ENCODE measurements around the gene NUDT17.

- no peak for TF ChIP-seq CHD2 (IDR thresholded peaks at IDR 0.05; ENCODE audit: low read length)
- TF ChIP-seq SP1 (IDR thresholded peaks at IDR 0.05; ENCODE audit: low read depth, low read length) = no peak
- TF ChIP-seq CTCF (IDR thresholded peaks at IDR 0.05; ENCODE audit: control extremely low read depth in 1 of 3, insufficient read depth in 1 of 3, low read depth in 1 of 3, low read length in 3 of 3) = peak; percentile 85 to 93 (median 88)
- TF ChIP-seq EP300 (IDR thresholded peaks at IDR 0.05; ENCODE audit: borderline replicate concordance in 1 of 2, low read depth in 2 of 2, low read length in 2 of 2) = no peak
- no peak for TF ChIP-seq EZH2 (IDR thresholded peaks at IDR 0.05; ENCODE audit: low read depth, low read length, severe bottlenecking)
- no peak for TF ChIP-seq EGR1 (IDR thresholded peaks at IDR 0.05; ENCODE audit: borderline replicate concordance, low read depth, low read length)
- peak; percentile 40 to 59; a peak in 3 of 4 replicates for TF ChIP-seq RAD21 (IDR thresholded peaks at IDR 0.05 in 1 of 2, conservative IDR thresholded peaks at IDR 0.05 in 1 of 2; ENCODE audit: low read depth in 2 of 2, low read length in 2 of 2)
- peak in 1 of 2 experiments; percentile 79; a peak in 2 of 3 replicates for TF ChIP-seq POLR2A (IDR thresholded peaks at IDR 0.05; ENCODE audit: control extremely low read depth in 1 of 2, low read depth in 2 of 2, low read length in 2 of 2)
- TF ChIP-seq, protein P1, sequence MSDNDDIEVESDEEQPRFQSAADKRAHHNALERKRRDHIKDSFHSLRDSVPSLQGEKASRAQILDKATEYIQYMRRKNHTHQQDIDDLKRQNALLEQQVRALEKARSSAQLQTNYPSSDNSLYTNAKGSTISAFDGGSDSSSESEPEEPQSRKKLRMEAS (IDR thresholded peaks at IDR 0.05) = peak; percentile 59
- TF ChIP-seq CHD1 (IDR thresholded peaks at IDR 0.05; ENCODE audit: low read depth, low read length) = no peak
- no peak for TF ChIP-seq TEAD4 (IDR thresholded peaks at IDR 0.05; ENCODE audit: low read depth, low read length)
- peak; percentile 17 for TF ChIP-seq POLR2AphosphoS5 (IDR thresholded peaks at IDR 0.05; ENCODE audit: low read depth, low read length)
These were observed at the start of gene NUDT17 for GRCh38 chr1:145845514-145846161.
